ENCODE measurements around the gene AUNIP. TPM values are rescaled to one million over a fixed set of nuclear protein-coding genes. Genes with fewer than 3 reads are reported as not detected.

Gene AUNIP
- total and polyA plus RNA-seq, 2 of the 8 experiments (the other 6 are each of a cell fraction or from before 2014, with no cell fraction given): 18.6 to 23.2 TPM

DNA sequence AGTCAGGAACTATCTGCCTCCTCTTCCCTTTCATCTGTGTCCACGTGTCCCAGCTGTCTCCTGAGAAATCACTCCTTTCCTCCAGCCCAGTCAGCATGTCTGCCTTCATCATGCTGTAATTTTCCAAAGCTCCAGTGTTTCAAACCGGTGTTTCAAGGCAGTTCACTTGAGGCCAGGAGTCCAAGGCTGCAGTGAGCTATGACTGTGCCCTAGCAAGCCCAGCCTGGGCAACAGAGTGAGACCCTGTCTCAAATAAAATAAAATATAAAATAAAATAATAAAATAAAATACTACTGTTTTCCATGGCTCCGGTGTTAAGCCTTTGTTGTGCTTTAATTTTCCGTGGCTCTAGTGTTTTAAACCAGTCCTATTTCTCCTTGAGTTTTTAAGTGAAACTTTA lies 67.1 kb downstream of the AUNIP start (continued):
- TF ChIP-seq TCF12 (IDR thresholded peaks at IDR 0.05; ENCODE audit: low read depth, low read length) (no peak), TBP (IDR thresholded peaks at IDR 0.05; ENCODE audit: low read depth, low read length) (no peak), POLR2AphosphoS5 (IDR thresholded peaks at IDR 0.05; ENCODE audit: low read depth, low read length) (no peak), GABPA (IDR thresholded peaks at IDR 0.05; ENCODE audit: borderline replicate concordance, insufficient read depth, low read length) (no peak)

All from H1 (cell line).